Measurements from ENCODE around the gene ALKAL2. TPM values are rescaled to one million over a fixed set of nuclear protein-coding genes. Genes with fewer than 3 reads are reported as not detected.
A peak's percentile ranks its signal among the peaks of the same experiment; 100 is the strongest.

ALKAL2 gene
- total and polyA plus RNA-seq, 8 donors: 3.1 to 20.5 (median 8.8) TPM

DNA sequence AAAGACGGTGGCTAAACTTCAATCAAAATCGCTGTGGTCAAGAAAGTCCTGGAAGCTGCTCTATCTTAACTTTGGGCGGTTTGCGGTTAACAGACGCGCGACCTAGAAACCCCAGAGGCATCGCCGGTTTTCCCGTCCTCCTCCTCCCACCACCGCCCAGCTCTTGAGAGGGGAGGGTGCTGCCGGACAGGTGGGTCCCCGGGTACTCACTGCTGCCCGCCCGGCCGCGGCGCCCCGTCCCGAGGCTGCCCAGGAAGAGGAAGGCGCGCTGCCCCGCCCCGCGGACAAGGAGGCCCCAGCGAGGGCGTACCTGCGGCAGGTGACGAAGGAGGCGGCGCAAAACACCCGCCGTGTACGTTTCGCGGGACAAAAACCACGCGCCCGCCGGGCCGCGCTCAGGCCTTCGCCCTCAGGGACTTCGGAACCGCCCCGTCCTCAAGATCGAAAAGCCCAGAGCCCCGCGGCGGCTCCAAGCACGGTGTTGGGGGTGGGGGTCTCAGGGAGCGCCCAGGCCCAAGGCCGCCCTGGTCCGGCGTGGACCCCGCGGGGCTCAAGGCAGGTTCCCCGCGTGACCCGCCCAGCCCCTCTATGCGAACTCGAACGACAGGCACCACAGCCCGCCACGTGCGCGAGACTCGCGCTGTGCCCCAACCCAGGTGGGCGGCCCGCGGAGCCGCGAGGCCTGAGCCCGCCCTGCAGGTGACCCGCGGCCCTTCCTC, 24.0 kb downstream of the ALKAL2 start, which contains the start of gene SH3YL1:
SH3YL1 (minus strand) TSS at position 259 of the 719 bp plus-strand sequence; CDS start at position 211, 48 bp downstream.
- intact Hi-C loops (cut with DNase I): no loop called here
- H3K27ac ChIP-seq: peak within 1 kb of the TSS; percentile 81 to 85
- peaks cover 11 to 72% of the 10 kb centered on the region in 2 donors for H3K4me1 ChIP-seq
- H3K4me3 ChIP-seq: peak within 1 kb of the TSS; percentile 65 to 84
- no peaks in the 10 kb centered on the region for H3K27me3 ChIP-seq
- DNase-seq: peak in 3 of 4 donors; percentile 68 to 93 (median 78)
- peak; percentile 86 for ATAC-seq
- H3K36me3 ChIP-seq: no peaks in the 10 kb centered on the region
- TF ChIP-seq, protein P1, sequence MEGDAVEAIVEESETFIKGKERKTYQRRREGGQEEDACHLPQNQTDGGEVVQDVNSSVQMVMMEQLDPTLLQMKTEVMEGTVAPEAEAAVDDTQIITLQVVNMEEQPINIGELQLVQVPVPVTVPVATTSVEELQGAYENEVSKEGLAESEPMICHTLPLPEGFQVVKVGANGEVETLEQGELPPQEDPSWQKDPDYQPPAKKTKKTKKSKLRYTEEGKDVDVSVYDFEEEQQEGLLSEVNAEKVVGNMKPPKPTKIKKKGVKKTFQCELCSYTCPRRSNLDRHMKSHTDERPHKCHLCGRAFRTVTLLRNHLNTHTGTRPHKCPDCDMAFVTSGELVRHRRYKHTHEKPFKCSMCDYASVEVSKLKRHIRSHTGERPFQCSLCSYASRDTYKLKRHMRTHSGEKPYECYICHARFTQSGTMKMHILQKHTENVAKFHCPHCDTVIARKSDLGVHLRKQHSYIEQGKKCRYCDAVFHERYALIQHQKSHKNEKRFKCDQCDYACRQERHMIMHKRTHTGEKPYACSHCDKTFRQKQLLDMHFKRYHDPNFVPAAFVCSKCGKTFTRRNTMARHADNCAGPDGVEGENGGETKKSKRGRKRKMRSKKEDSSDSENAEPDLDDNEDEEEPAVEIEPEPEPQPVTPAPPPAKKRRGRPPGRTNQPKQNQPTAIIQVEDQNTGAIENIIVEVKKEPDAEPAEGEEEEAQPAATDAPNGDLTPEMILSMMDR (IDR thresholded peaks at IDR 0.05): no peak
- no peaks in the 10 kb centered on the region for H3K9me3 ChIP-seq

DNA sequence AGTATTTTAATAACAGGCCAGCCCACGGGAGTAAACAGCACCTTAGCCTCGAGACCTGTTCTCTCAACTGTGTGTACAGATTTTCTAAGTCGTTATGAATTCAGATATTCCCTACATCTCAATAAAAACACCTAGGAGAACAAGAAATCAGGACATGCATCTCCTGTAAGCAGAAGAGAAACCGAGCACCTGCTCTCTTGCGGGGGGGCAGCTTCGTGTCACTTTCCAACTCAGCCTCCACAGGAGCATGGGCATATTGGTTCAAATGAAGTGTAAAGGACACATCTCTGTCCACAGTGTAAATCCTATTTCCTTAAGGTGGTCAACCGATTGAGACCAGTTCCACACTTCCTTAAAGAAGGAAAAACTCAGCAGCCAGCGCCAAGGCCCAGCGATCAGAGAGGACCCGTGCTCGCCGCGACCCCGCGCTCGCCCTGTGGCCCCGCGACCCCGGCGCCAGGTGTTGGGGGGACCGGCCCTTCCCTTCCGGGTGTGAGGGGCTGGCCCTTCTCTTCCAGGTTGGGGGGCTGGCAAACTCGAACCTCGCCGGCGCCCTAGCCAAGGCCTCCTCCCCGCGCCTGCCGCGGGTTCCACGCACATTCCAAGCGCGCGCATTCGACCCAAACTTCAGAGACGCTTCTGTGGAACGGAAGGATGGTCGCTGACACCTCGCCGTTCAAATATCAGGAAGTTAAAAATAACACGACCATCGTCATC, 24.7 kb downstream of the ALKAL2 start:
- Histone ChIP-seq H3K36me3 (no peaks in the 10 kb centered on the region), H3K4me3 (peak overlapping the region; percentile 65 to 84), H3K4me1 (peaks cover 11 to 66% of the 10 kb centered on the region in 2 donors), H3K27me3 (no peaks in the 10 kb centered on the region), H3K9me3 (peaks cover 0 to under 1% of the 10 kb centered on the region in 2 donors), H3K27ac (peak overlapping the region; percentile 81 to 85)
- intact Hi-C loops (cut with DNase I): no loop called here
- peak in 1 of 4 donors; percentile 71 for DNase-seq
- no peak for ATAC-seq
- TF ChIP-seq, protein P1 (IDR thresholded peaks at IDR 0.05): no peak

DNA sequence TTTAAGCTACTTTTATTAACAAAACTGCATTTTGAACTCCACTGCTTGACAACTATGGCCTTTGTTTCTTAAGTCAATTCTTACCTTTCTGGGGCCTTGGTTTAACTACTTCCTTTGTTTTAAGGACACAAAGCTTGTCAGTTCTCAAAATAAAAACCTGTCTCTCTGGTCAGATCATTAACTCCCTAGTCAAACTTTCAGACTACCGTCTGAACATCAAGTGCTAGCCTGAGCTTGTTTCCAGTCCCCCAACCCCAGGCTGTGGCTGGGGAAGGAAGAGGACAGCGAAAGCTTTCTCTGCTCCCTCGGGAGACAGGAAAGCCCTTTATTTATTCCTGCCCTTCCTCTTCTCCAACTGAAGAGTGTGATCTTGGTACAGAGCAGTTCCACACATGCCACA, 25.8 kb downstream of the ALKAL2 start:
- Histone ChIP-seq H3K9me3 (peaks cover 0 to 5% of the 10 kb centered on the region in 2 donors), H3K4me1 (peaks cover 11 to 56% of the 10 kb centered on the region in 2 donors), H3K27ac (peak overlapping the region; percentile 18 to 31), H3K4me3 (no peak overlapping the region), H3K27me3 (no peaks in the 10 kb centered on the region), H3K36me3 (no peaks in the 10 kb centered on the region)
- intact Hi-C loops (cut with DNase I): no loop called here
- no peak for DNase-seq
- no peak for ATAC-seq
- TF ChIP-seq, protein P1 (IDR thresholded peaks at IDR 0.05): no peak

DNA sequence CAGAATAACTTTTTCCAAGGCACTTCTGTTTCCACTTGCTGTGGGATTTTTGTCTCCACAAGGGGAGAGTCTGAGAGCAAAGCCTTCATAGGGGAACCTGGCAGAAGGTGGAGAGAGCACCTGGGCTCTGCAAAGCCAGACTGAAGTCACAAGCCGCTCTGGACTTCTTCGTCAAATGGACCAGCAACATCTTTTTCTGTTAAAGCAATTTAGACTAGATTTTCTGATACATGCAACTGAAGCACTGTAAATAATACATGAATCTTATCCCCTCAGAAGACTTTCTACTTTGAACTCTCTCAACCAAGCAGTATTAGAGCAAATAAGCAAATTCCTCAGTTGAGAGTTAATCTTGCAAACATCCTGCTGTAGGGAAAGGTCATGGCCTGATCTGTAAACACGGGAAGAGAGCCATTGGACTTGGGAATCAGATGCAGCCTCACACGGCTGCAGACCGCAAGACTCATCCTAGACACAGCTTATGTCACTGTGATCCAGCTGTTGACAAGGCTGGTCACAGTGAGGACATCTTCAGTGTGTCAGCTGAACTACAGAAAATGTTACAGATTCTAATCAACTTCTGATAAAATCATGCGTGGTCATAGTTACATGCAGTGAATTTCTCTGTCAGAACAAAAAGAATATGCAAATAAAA, 27.3 kb downstream of the ALKAL2 start:
- Histone ChIP-seq H3K27me3 (no peaks in the 10 kb centered on the region), H3K4me1 (peaks cover 6 to 41% of the 10 kb centered on the region in 2 donors), H3K27ac (no peak overlapping the region), H3K36me3 (no peaks in the 10 kb centered on the region), H3K4me3 (no peak overlapping the region), H3K9me3 (peaks cover 0 to 5% of the 10 kb centered on the region in 2 donors)
- intact Hi-C loops (cut with DNase I): no loop called here
- DNase-seq (no peak), ATAC-seq (no peak)
- TF ChIP-seq, protein P1 (IDR thresholded peaks at IDR 0.05): no peak
